HepG2 (cell line): Measurements from ENCODE around the gene YBX2. TPM values are rescaled to one million over a fixed set of nuclear protein-coding genes. Genes with fewer than 3 reads are reported as not detected.

Experiments
- CENPX ChIP-seq: sonication (generic); formaldehyde crosslinking; IDR thresholded peaks from 2 replicates; pipeline ENCODE4 v1.9.0; 2021; ENCODE audit warnings: mild to moderate bottlenecking, missing genetic modification reagents, moderate library complexity
- DMTF1 ChIP-seq: sonication (generic); formaldehyde crosslinking; IDR thresholded peaks from 2 replicates; pipeline ENCODE4 v1.4.0; 2020; ENCODE audit warnings: mild to moderate bottlenecking, missing genetic modification reagents
- ETS1 ChIP-seq: sonication (generic); formaldehyde crosslinking; IDR thresholded peaks from 2 replicates; pipeline ENCODE4 v1.4.0; 2020; ENCODE audit warnings: missing genetic modification reagents
- ETV5 ChIP-seq: IDR thresholded peaks from 2 replicates; pipeline ENCODE4 v1.6.1; 2018; ENCODE audit warnings: missing biosample characterization, missing genetic modification reagents, inconsistent platforms, borderline replicate concordance
- GTF3A ChIP-seq: sonication (generic); formaldehyde crosslinking; conservative IDR thresholded peaks from 2 replicates; pipeline ENCODE4 v1.4.0; 2020; ENCODE audit warnings: mild to moderate bottlenecking, missing genetic modification reagents
- HDAC2 ChIP-seq: sonication (generic); formaldehyde crosslinking; IDR thresholded peaks from 2 replicates; pipeline ENCODE4 v1.4.0; 2020; ENCODE audit warnings: missing genetic modification reagents
- KLF13 ChIP-seq: sonication (generic); formaldehyde crosslinking; IDR thresholded peaks from 2 replicates; pipeline ENCODE4 v1.4.0; 2020; ENCODE audit warnings: mild to moderate bottlenecking, missing genetic modification reagents
- MBNL3 ChIP-seq: fragments of 250-450 bp; sonication (Bioruptor Pico); conservative IDR thresholded peaks from 2 replicates; pipeline ENCODE4 v1.8.0; 2022; ENCODE audit warnings: mild to moderate bottlenecking, inconsistent platforms
- ZNF350 ChIP-seq: sonication (generic); formaldehyde crosslinking; IDR thresholded peaks from 2 replicates; pipeline ENCODE4 v1.4.0; 2020; ENCODE audit warnings: mild to moderate bottlenecking, low read depth, missing genetic modification reagents, borderline replicate concordance
- ZNF549 ChIP-seq: sonication (generic); formaldehyde crosslinking; IDR thresholded peaks from 2 replicates; pipeline ENCODE4 v1.5.0; 2020; ENCODE audit warnings: missing genetic modification reagents
- polyA plus RNA-seq, 8 experiments: library from polyadenylated mRNA; depleted of rRNA in 3 of 8; stranded (reverse) in 7 of 8; unstranded in 1 of 8; fragments of >200 nt; fragmentation: Illumina TruSeq in 4 of 8; extraction: Trizol in 4 of 8; gene quantifications; 2 replicates each; pipeline versions ENCODE4 v1.2.1 to v1.2.3, GENCODE V29; 2011 to 2016; ENCODE audit warnings: low read depth in 4 of 8, missing spikeins in 1 of 8, mixed read lengths in 1 of 8; ENCODE audit not compliant: insufficient read depth in 1 of 8
- total RNA-seq, 5 experiments: library from RNA; depleted of rRNA; stranded (reverse); fragments of >200 nt; fragmentation: Illumina TruSeq; extraction: Trizol; gene quantifications; 2 replicates each; pipeline ENCODE4 v1.2.3, GENCODE V29; 2016; ENCODE audit warnings: low read depth in 1 of 5
- TF ChIP-seq, protein P1 (sequence below): sonication (generic); formaldehyde crosslinking; IDR thresholded peaks from one replicate; pipeline ENCODE4 v1.5.1; 2020; ENCODE audit warnings: mild to moderate bottlenecking, missing genetic modification reagents; ENCODE audit errors: not compliant biosample characterization
- TF ChIP-seq, protein P2 (sequence below): sonication (generic); formaldehyde crosslinking; IDR thresholded peaks from 2 replicates; pipeline ENCODE4 v1.4.0; 2020; ENCODE audit warnings: missing genetic modification reagents
- TF ChIP-seq, protein P3 (sequence below): sonication (generic); formaldehyde crosslinking; IDR thresholded peaks from 2 replicates; pipeline ENCODE4 v1.4.0; 2020; ENCODE audit warnings: mild to moderate bottlenecking, low read depth, missing genetic modification reagents

The YBX2 gene
- total and polyA plus RNA-seq, 2 of the 13 experiments (the other 11 are each of a cell fraction or from before 2014, with no cell fraction given): 0.12 to 0.22 TPM

DNA sequence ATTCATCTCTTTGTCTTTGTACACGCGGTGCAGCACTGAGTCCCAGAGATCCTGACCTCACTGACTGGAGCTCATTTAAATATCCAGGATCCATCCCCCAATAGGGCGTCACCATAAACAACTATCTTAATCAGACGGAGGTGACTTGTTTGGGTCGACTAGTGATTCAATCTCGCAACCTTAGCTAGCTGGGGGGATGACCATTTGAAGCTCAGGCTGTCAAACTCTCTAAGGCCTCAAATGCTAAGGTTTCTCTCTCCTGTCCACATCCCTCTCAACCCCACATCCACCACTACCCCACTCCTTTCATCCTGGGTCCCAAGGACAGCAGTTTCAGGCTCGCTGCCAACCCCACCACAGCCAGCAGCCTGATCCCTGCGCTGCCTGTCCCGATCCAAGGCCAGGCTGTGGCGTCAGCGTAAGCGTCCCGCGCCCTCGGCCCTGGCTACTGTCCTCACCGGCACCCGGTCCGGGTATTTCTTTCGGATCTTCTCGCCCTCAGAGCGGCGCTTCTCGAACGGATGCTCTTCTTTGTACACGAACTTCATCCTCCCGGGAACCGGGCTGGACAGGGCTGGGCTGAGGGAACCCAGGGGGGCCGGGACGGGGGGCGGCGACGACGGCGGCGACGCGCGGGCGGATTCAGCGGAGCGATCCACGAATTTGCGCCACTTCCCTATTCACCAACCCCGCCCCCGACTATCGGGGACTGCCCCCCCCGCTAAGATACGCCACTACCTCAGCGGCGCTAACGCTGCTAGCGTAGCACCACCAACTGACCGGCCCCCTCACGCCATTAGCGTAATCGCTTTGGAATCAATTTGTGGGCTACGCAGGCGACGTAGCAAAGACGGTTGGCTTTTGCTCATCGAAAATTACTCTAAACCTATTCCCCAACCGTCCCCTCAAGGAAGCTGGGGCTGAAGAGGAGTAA is 52.4 kb downstream of the YBX2 start, which contains the start of gene GABARAP (continued):
- TF ChIP-seq, protein P1, sequence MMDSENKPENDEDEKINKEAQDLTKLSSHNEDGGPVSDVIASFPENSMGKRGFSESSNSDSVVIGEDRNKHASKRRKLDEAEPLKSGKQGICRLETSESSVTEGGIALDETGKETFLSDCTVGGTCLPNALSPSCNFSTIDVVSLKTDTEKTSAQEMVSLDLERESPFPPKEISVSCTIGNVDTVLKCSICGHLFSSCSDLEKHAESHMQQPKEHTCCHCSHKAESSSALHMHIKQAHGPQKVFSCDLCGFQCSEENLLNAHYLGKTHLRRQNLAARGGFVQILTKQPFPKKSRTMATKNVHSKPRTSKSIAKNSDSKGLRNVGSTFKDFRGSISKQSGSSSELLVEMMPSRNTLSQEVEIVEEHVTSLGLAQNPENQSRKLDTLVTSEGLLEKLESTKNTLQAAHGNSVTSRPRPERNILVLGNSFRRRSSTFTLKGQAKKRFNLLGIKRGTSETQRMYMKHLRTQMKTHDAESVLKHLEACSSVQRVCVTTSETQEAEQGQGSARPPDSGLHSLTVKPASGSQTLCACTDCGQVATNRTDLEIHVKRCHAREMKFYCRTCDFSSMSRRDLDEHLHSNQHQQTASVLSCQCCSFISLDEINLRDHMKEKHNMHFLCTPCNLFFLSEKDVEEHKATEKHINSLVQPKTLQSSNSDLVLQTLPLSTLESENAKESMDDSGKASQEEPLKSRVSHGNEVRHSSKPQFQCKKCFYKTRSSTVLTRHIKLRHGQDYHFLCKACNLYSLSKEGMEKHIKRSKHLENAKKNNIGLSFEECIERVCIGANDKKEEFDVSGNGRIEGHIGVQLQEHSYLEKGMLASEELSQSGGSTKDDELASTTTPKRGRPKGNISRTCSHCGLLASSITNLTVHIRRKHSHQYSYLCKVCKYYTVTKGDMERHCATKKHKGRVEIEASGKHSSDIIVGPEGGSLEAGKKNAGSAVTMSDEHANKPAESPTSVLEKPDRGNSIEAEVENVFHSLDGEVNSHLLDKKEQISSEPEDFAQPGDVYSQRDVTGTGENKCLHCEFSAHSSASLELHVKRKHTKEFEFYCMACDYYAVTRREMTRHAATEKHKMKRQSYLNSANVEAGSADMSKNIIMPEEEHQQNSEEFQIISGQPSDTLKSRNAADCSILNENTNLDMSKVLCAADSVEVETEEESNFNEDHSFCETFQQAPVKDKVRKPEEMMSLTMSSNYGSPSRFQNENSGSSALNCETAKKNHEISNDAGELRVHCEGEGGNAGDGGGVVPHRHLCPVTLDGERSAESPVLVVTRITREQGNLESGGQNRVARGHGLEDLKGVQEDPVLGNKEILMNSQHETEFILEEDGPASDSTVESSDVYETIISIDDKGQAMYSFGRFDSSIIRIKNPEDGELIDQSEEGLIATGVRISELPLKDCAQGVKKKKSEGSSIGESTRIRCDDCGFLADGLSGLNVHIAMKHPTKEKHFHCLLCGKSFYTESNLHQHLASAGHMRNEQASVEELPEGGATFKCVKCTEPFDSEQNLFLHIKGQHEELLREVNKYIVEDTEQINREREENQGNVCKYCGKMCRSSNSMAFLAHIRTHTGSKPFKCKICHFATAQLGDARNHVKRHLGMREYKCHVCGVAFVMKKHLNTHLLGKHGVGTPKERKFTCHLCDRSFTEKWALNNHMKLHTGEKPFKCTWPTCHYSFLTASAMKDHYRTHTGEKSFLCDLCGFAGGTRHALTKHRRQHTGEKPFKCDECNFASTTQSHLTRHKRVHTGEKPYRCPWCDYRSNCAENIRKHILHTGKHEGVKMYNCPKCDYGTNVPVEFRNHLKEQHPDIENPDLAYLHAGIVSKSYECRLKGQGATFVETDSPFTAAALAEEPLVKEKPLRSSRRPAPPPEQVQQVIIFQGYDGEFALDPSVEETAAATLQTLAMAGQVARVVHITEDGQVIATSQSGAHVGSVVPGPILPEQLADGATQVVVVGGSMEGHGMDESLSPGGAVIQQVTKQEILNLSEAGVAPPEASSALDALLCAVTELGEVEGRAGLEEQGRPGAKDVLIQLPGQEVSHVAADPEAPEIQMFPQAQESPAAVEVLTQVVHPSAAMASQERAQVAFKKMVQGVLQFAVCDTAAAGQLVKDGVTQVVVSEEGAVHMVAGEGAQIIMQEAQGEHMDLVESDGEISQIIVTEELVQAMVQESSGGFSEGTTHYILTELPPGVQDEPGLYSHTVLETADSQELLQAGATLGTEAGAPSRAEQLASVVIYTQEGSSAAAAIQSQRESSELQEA (CRISPR knock-in tag): no peak
- TF ChIP-seq ETS1 (CRISPR knock-in tag) (no peak; the same call in 1 of the 2 replicates), ZNF350 (CRISPR knock-in tag) (no peak), ETV5 (CRISPR knock-in tag) (no peak), GTF3A (CRISPR knock-in tag) (no peak), ZNF549 (no peak), DMTF1 (CRISPR knock-in tag) (no peak), HDAC2 (CRISPR knock-in tag) (peak; percentile 9; the same call in 1 of the 2 replicates), CENPX (CRISPR knock-in tag) (no peak), MBNL3 (CRISPR knock-in tag) (no peak), KLF13 (CRISPR knock-in tag) (no peak)
- TF ChIP-seq, protein P2, sequence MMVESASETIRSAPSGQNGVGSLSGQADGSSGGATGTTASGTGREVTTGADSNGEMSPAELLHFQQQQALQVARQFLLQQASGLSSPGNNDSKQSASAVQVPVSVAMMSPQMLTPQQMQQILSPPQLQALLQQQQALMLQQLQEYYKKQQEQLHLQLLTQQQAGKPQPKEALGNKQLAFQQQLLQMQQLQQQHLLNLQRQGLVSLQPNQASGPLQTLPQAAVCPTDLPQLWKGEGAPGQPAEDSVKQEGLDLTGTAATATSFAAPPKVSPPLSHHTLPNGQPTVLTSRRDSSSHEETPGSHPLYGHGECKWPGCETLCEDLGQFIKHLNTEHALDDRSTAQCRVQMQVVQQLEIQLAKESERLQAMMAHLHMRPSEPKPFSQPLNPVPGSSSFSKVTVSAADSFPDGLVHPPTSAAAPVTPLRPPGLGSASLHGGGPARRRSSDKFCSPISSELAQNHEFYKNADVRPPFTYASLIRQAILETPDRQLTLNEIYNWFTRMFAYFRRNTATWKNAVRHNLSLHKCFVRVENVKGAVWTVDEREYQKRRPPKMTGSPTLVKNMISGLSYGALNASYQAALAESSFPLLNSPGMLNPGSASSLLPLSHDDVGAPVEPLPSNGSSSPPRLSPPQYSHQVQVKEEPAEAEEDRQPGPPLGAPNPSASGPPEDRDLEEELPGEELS (CRISPR knock-in tag): no peak; the same call in 1 of the 2 replicates
- TF ChIP-seq, protein P3, sequence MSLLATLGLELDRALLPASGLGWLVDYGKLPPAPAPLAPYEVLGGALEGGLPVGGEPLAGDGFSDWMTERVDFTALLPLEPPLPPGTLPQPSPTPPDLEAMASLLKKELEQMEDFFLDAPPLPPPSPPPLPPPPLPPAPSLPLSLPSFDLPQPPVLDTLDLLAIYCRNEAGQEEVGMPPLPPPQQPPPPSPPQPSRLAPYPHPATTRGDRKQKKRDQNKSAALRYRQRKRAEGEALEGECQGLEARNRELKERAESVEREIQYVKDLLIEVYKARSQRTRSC (CRISPR knock-in tag): no peak; the same call in 1 of the 2 replicates
